HG03039 (cell line): Measurements from ENCODE around the gene CAPN9.

ENCODE experiments used
- ATAC-seq: cut with Tn5 transposase; IDR thresholded peaks from one replicate; pipeline ENCODE4 v1.9.1; 2021; ENCODE audit warnings: mild to moderate bottlenecking, moderate library complexity; ENCODE audit not compliant: unreplicated experiment

CAPN9 gene

DNA sequence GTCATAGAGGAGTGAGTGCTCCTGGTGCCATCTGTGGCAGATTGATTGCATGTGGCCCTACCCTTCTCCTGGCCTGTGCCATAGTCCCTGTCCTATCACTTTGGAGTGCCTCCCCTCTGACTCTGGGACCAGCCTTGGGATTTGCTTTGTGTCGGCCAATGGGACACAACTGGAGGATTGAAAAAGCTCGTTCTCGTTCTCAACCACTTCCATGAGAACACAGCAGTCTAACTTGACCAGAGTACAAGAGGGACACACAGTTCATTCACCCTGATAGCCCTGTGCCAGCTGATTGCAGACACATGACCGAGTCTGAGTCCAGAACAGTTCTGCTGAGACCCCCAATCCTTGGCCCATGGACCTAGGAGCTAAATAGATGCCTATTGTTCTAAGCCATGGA lies 73.4 kb downstream of the CAPN9 start:
- no peak for ATAC-seq

DNA sequence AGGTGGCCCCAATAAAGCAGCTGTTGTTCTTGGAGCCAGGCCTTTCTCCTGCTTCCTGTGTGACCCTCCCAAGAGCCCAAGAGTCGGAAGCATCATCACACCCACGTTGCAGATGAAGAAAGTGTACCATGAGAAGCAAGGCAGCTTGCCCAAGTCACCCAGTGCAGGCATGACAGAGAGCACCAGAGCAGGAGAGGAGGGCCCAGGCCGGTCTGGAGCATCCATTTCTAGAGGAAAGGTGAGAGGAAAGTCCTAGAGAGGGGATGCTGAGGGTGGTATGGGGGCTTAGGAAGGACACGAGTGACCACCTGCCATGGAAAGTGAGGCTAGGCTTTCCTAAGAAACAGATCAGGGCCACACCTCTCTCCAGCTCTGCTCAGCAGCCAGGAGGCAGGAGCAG lies 74.2 kb downstream of the CAPN9 start:
- ATAC-seq = no peak

DNA sequence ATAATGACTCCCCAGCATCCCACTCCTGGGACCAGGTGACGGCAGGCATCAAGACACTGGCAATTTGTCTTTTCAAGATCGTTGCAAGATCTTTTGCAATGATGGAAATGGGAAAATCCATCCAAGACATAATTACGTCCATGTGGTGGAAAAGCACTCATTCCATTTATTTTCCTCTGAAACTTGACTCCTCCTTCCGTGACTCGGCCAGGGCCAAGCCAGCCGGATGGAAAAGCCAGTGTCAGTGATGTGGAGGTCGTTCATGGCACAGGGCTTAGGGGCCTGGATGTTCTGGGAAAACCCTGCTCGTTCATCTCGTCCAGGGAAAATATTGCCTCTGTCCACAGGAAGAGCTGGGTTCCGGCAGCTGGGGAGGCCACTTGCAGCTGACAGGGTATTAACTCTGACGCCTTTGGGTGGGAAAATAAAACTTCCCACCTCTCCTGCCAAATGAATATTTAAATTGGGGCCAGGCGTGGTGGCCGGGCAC lies 74.9 kb downstream of the CAPN9 start:
- no peak for ATAC-seq

DNA sequence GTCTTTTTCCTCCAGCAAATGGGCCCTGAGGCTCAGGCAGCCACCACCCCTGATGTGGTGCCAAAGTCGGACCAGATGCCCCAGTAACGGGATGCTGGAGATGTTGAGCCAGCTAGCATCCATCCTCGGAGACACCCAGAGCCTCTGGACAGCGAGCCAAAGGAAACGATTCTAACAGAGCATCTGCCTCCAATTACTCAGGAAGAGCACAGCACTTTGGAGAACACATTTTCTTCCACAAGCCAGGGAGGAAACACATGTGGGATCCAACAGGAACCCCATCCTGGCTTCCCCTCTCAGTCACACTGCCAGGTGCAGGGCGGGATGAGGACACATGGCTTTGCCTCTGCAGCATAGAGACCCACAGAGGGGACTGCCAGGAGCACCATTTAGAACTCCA lies 76.2 kb downstream of the CAPN9 start:
- no peak for ATAC-seq

DNA sequence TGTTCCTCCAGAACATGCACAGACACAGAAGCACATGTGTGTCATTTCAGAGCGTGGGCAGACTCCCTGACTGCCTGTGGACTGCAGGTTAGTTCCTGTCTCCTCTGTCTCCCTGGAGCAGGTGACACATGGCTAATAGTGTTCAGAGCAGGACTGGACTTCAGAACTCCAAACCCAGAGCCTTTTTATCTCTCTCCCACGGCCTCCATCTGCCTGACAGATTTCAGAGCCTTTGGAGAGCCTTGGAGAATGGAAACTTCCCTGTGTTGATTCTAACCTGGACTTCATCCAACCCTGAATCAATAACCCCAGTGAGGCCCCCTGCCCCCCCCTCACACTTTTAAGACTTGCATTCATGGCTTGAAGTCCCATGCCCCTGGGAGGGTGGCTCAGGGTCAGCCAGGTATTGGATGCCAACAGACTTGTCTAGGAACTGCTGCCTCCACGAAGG lies 76.8 kb downstream of the CAPN9 start:
- no peak for ATAC-seq

DNA sequence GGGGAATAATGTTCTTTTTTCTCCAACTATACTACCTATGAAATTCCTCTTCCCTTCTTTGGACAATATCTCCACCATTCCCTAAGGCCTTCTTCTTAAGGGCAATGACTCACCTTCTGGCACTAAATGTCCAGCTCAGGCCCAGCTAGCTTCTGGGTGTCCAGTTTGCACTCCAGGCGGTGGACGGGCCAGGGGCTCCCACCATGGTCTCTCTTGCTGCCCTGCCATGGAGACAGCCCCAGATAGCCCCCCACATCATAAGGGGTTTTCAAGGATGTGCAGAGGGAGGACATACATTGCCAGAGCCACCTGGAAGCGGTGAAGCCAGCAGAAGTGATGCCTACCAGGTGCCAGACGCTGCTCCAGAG lies 77.3 kb downstream of the CAPN9 start:
- ATAC-seq = no peak

DNA sequence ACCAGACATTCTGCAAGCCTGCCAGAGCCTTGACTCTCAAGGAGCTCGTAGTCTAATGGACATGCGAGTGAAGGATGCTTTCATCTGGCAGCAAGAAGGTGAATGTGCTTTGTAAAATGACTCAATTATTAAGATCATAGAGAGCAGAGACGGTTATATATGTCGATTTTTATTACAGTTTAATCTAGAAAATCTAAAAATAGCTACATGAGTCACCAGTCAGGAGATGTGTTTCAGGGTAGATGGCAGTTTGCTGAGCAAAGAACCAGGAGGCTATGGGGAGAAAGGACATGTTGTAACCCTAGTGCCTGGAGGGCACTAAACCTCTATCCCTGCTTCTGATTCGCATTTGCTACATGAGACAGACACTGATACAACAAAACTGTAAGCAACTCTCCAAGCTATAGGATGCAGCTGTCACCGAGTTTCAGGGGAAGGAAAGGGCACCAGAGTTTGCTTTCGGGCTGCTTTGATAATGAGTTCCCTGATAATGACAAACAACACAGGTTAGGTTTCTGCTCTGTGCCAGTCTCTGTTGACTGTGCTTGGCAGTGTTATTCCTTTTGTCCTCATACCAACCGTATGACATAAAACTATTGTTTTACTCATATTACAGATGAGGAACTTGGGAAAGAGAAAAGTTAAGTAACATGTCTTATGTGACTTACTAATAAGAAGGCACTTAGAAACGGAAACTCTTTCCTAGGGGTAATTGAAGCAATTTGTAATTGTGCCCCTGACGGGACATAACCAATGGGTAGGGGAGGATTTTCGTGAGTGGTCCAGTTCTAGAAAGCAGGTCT lies 77.9 kb downstream of the CAPN9 start:
- no peak for ATAC-seq

DNA sequence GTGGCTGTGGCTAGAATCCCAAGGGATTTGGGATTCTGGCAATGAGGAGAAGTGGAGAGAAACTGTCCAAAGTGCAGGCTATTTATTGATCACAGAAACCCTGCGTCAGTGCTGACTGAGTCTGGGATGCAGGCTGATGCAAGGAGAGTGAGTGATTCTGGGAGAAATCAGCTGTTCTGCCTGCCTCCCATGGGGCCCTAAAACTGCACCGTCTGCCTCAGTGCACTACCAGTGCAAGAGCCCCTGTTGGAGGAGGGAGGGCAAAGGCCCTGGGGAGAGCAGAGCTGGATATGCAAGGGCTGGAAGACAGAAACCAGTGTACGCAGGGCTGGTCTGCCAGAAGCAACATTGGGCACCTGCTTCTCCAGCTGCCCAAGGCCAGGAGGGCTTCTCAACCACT lies 78.6 kb downstream of the CAPN9 start:
- ATAC-seq = no peak

DNA sequence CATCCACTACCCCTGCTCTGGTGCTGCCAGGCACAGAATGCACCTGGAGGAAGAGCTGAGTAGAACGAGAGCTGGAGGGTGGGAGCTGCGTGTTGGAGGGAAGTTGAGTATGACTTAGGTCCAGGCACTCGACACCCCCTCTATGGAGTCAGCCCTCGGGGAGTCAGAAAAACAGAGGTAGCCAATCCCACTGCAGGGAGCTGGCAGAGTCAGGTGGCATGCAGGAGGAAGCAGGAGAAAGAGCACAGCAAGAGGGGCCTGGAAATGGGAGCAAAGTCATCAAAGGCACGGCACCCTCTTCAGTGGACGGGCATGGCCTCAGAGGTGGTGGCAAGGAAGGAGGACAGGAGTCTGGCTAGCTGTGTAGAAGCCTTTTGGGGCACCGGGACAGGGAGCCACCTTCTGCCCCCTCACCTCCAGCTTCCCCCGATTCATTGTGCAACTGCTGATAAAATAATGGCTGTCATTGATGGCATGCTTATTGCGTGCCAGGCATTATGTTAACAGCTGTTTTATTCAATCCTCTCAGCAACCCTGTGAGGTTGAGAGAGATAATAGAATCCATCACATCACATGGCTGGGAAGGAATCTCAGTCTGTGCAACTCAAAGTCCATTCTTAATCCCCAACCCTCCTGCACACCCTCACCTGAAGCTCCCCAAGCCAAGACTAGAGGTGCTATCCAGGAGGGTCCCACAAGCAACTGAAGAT lies 79.1 kb downstream of the CAPN9 start:
- no peak for ATAC-seq

DNA sequence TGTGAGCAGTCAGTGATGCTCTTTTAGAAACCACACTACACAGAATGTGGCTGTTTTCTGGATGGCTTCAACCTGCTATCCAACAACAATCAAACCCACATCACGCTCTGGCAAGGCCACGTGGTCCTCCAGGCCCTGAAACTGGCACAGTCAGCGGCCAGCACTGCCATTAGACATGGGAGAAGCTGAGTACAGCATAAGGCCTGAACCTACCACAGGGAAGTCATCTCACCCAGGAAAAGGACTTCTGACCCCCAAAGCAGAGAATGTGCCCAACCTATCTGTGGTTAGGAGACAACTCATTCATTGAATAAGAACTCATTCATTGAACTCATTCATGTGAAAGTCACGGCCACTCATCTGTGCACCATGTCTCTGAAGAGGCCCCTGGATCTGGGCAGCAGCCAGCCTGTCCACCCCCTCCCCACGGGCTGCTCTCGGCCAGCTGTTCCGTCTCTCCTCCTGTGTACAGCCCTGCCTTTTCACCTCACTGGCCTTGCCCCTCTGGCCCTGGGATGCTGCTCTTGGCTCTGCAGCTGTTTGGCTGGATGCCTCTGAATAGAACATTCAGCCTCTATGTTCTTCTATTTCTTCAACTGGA lies 80.0 kb downstream of the CAPN9 start:
- no peak for ATAC-seq

DNA sequence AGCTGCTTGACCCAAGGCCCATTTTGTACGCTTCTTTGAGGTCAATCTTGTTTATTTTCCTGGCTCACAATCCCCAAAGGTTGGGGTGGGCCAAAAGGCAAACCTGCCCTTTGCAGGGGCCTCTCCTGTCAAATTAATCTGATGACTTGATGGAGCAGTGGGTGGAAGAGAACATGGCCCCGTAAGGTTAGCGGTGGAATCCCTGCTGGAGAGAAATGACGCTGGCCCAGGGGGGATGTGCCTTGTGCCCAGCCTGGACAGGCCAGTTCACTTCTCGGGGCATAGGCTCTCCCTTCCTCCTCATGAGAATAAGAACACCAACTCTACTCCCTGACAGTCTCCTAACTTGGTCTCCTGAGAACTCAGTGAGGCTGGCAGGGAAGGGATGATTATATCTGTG lies 80.6 kb downstream of the CAPN9 start:
- no peak for ATAC-seq

DNA sequence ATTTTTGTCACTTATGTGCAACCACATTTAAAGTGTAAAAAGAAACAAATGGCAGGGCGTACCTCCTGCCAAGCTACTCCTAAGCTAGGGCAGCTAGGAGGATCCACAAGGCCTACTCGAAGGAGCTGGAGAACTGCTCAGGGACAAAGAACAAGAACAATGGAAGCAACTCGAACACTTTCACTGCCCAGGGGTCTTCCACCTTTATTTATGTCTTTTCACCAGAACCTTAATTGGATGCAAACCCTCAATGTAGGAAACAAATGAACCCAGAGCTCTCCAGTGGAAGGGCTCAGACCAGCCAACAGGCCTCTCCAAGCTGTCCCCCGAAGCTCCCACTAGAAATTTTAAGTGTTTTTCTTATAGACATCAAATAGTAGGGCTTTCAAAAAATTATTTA lies 81.2 kb downstream of the CAPN9 start:
- no peak for ATAC-seq

DNA sequence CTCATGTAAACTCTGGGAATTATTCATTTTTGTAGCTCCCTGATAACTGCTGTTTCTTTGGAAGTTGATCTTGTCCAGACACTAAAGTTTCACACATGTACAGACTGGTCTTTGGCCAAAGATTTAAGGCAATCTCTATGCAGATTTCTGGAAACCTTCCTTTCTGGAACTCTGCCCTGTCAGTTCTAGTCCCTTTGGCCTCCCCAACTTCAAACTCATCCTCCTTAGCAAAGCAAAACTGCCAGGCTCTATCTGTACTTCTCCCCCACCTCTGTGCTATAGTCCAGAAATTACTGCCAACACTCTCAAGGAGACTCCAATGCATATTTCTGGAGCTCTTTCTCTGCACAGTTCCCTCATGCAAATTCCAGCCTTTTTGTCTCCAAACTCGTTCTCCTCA lies 84.6 kb downstream of the CAPN9 start:
- ATAC-seq = no peak

DNA sequence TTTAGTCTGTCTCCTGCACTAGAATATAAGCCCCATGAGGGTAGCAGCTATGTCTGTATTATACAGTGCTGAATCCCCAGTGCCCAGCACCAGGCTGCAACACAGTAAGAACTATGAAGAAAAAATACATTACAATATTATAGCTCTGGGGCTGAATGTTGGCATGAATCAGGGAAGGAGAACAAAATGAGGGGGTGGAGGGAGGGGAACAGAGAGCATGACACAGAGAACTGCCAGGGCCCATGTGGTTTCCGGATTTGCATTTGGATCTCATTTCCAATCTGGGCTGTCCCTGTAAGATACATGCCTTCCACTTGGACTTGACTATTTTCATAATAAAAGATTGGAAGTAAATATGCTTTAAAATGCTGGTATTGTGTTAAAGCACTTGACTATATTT lies 85.3 kb downstream of the CAPN9 start:
- ATAC-seq = no peak

DNA sequence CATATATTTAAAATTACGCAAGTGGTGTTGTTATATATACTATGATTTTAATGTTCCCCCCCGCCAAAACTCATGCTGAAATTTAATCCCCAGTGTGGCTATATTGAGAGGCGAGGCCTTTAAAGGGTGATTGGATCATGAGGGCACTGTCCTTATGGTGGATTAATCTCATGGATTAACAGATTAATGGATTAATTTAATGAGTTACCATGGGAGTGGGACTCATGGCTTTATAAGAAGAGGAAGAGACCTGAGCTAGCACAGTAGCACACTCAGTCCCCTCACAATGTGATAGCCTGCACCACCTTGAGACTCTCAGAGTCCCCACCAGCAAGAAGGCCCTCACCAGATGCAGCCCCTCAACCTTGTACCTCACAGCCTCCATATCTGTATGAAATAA lies 86.3 kb downstream of the CAPN9 start:
- no peak for ATAC-seq

DNA sequence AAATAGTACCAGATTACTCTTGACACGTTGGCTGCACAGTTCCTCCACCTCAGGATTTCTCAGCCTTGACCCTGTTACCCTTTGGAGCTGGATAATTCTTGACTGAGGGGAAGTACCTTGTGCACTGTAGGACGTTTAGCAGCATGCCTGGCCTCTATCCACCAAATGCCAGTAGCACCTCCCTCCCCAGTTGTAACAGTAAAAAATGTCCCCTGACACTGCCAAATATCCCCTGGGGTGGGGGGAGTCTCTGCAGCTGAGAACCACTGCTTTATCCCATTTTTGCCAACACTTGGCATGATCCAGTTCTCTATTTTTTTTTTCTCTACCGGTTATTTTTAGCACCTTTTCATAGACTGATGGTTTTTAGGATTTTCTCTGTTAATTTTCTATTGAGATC lies 87.1 kb downstream of the CAPN9 start:
- no peak for ATAC-seq

DNA sequence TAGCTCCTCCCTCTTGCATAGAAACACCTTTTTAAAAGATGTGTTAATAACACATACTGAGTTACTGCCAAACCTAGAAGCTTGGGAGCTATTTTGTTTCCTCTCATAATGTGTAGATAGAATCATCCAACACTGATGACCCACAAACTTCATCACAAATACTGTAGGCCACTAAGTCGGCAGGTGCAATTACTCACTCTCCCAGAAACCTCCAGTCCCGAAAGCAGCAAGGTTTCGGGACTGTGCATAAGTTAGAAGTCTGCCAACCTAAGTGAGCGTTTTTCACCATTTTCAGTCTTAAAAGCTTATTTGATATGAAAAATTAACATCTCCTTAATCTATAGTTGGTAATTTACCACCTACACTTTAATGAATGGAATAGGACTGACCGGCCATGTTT lies 89.2 kb downstream of the CAPN9 start:
- no peak for ATAC-seq

DNA sequence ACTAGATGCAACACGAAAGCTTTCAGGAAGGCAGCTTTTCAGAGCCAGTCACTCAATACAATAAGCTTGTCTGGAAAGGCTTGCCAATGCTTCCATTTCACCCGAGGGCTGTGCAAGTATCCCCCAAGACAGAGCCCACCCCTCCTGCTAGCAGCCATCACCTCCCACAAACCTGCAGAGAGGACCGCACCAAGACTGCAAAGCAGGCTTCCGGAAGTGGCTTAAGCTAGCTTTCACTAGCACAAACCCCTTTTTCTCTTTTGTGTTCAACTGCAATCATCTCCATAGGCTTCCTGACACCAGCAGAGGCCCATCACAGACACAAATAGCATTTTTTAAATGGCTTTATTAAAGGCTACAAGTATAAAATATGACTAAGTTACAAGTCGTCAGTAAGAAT lies 89.6 kb downstream of the CAPN9 start:
- ATAC-seq = no peak

DNA sequence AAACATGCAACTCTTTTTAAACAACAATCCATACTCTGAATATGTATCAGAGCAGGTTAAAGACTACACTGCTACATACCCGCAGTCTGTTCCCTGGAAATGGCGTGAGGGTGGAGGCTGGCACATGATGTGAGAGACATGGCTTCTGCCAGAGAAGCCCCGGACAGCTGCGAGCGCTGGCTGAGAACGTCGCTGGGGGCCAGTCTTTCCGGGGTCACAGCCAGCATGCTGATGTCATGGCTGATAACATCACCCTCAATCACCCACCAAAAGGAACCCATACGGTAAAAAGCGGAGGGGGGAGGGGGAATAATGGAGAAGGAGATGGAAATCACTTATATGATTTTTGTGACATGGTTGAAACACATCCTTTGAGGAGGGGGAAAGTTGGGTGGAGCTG lies 92.0 kb downstream of the CAPN9 start:
- no peak for ATAC-seq

DNA sequence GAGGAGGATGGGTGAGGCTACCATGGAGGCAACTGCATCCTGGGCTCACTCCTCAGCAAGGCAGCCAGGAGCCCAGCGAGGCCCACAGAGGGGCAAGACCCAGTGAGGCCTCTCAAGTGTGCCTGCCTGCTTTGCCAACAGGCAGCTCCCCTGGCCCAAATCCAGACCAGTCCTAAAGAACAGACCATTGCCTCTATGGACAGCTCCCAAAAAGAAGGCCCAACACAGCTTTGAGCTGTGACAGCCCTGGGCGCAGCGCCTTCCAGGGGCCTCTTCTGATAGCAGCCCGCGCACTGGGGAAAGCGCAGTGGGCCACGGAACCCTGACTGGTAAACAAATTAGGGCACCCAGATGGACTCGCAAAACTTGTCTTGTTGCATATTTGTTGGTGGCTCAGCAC lies 95.6 kb downstream of the CAPN9 start:
- ATAC-seq = no peak

DNA sequence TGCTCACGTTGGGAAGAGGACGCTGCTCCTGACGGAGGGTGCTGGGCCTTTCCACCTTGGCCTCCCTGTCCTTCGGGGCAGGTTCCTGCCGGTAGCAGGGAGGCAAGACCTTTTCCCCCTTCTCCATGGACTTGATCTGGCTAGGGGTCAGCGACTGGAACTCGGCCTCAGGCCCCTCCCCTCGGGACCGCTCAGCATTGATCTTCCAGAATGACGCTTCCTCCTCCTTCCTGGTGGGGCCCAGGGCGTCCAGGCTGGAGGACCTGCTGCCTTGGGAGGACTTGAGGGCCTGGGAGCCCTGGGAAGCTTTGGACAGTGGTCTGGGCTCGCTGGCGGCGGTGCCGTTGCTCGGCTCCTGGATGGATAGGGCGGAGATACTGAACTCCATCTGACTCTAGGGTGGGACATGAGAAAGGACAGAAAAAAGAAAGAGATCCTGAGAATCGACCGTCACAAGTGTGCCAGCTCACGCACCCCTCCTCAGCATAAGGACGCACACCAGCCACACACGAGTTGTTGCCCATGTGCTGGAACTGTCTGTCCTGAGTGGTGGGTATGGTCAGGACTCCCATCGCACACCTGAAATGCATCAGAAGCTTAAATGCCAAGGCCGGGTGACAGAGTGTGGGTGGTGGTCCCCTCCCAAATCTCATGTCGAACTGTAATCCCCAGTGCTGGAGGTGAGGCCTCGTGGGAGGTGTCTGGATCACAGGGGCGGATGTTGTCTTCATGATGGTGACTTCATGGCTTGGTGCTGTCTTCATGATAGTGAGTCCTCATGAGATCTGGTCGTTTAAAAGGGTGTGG lies 96.5 kb downstream of the CAPN9 start:
- ATAC-seq = no peak
